T-helper 2 cell treated with Interferon-gamma antibody and Interleukin-4, amounts not matched to agents 100 ng/mL and 5 ng/mL, for 36 hours (primary cell): ENCODE data around the gene IGF2BP2. TPM values are rescaled to one million over a fixed set of nuclear protein-coding genes. Genes with fewer than 3 reads are reported as not detected.

ENCODE experiments used
- intact Hi-C: fragments of 100-400 bp; cut with micrococcal nuclease; formaldehyde crosslinking; loops from one replicate; pipeline ENCODE4 v1.15.1; 2023
- total RNA-seq: library from RNA; stranded (reverse); gene quantifications from 2 replicates; pipeline ENCODE4 v1.2.3, GENCODE V29; 2022

The IGF2BP2 gene
- total RNA-seq, 1 donor from 2014 or later, result not detected

DNA sequence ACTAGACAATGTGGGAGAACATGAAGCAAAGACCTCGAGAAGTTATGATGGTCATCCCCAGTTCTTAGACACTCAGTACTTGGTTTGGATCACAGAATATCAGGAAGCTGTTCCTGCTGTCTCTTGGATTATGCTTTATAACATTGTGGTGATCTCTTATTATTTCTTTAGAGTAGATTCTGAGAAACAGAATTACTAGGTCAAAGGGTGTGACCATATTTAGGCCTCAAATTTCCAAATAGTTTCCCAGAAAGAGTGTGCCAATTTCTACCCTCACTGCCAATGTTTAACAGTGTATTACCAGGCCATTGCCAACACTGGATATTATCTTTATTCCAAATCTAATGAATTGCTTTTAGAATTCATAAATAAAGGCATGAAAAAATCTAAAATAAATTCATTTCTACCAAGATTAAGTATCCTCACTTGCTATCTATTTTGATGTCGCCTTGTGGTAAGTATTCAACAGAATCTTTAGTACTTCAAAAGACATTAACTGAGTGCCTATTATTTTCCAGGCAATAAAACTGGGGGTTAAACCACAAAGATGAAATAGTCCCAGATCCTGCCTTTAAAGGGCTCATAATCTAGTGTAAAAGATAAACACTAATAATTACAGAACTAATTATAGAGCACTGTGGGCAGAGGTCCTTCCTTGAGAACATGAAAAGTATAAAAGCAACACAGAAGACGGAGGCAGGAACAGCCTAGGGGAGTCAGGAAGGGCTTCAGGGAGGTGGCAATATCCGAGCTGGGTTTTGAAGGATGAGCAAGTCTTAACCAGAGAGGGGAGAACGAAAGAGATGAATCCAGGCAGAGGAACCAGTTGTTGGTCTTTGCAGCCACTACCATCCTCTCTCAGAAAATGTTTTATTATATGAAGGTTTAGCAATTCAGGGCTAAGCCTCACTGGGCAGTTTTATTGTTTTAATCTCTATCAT is 86.8 kb downstream of the IGF2BP2 start:
- intact Hi-C loops, result no loop called here

GRCh38 chr3:185737020-185737419 is 87.8 kb downstream of the IGF2BP2 start:
- intact Hi-C loops, result no loop called here

GRCh38 chr3:185734725-185735096 is 90.1 kb downstream of the IGF2BP2 start:
- intact Hi-C loops, result no loop called here

GRCh38 chr3:185733980-185734724 is 90.7 kb downstream of the IGF2BP2 start:
- intact Hi-C loops, result no loop called here

GRCh38 chr3:185732782-185733181 is 92.1 kb downstream of the IGF2BP2 start:
- intact Hi-C loops, result no loop called here

- intact Hi-C loops, result no loop called here
Measured at GRCh38 chr3:185730550-185730949, 94.3 kb downstream of the IGF2BP2 start.

- intact Hi-C loops, result no loop called here
Measured at GRCh38 chr3:185729337-185730055, 95.3 kb downstream of the IGF2BP2 start.

- intact Hi-C loops, result no loop called here
Measured at GRCh38 chr3:185728630-185729336, 96.1 kb downstream of the IGF2BP2 start.

DNA sequence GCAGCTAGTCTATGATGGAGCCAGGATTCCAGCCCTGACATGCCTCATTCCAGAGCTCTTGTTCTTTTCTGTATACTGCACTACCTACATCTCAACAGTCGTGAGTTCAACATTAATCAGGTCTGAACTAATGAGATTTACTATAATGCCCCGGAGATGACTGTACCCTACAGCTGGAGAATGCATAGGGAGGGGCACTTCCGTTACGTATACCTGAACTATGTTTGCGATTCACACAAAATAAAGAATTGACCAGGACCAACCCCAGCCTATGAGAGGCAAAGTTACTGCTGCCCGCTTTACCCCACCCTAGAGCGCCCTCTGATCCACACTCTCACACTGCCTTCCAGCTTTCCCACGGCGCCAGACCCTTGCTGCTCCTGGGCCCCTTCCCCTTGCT is 97.0 kb downstream of the IGF2BP2 start:
- intact Hi-C loops, result no loop called here

- intact Hi-C loops, result no loop called here
Measured at GRCh38 chr3:185726254-185726967, 98.4 kb downstream of the IGF2BP2 start.

DNA sequence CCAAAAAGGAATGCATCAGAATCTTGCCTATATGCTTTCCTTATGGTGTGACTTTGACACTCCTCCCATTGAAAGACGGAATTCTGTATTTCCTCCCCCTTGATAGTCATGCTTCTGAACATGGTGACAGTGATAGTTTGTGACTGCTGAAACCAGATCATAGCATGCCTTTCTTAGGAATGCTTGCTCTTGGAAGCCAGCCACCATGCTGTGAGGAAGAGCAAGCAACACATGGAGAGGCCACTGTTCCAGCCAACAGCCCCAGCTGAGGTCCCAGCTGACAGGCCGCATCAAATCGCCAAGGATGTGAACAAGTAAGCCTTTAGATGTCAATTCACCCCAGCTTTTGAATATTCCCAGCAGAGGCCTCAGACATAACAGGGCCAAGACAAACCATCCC is 100.1 kb downstream of the IGF2BP2 start:
- intact Hi-C loops, result no loop called here

DNA sequence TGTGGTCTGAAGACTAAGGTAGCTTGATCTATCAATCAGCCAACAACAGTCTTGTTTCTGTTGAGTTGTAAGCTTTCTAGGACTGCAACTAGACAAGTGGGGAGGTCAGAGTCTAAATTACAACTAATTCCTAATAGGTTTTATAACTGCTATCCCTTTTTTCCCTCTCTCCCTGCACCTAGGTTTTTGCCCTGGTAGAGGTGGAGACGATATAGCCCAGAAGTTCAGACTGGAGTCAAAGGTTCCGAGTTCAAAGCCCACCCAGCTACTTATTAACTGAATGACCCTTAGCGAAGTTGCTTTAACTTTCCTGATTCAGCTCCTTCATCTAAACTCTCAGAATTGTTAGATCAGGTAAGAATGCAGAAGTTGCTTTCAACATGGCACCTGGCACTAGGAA is 100.6 kb downstream of the IGF2BP2 start:
- intact Hi-C loops, result no loop called here

- intact Hi-C loops, result no loop called here
Measured at GRCh38 chr3:185722881-185723280, 102.0 kb downstream of the IGF2BP2 start.

- intact Hi-C loops, result no loop called here
Measured at GRCh38 chr3:185721970-185722369, 102.9 kb downstream of the IGF2BP2 start.

- intact Hi-C loops, result no loop called here
Measured at GRCh38 chr3:185720326-185720725, 104.5 kb downstream of the IGF2BP2 start.

GRCh38 chr3:185718736-185719593 is 105.9 kb downstream of the IGF2BP2 start:
- intact Hi-C loops, result no loop called here

DNA sequence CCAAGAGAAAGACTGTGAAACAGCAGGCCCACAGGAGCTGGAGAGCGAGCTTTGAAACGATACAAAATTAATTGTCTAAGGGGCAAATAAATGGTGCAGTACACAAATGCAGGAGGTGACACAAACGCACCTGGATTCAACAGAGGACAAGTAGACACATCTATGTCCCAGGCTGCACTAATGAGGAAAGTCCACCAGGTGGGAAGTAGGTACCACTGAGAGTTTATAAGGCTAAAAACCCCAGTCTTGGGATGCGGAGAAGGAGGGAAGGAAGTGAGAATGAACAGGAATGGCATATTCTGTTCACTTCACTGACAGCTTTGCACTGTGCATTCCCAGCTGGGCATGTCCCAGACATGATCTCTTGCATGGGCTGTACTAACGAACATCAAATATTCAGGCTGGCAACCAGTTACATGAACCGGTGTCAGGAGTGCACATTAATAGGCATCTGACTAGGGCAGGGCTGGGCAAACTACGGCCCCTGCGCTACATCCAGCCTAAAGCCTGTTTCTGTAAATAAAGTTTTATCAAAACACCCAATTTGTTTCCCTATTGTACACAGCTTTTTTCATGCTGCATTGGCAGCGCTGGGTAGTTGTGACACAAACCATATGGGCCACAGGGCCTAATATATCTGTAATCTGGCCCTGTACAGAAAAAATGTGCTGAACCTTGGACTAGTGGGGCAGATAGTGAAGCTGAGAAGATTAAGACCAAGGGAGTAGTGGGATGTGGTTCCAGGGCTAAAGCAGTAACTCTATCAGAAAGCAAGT is 107.0 kb downstream of the IGF2BP2 start:
- intact Hi-C loops, result no loop called here

GRCh38 chr3:185717121-185717520 is 107.7 kb downstream of the IGF2BP2 start:
- intact Hi-C loops, result no loop called here
